Activated CD4-positive, alpha-beta memory T cell treated with anti-CD3 and anti-CD28 coated beads, Interleukin-2, amount 10 ng/mL, durations not matched to agents 7 days and 5 days (primary cell): ENCODE results near the gene SMC6. TPM values are rescaled to one million over a fixed set of nuclear protein-coding genes. Genes with fewer than 3 reads are reported as not detected.

Experiments
- CTCF ChIA-PET: fragments of 350-600 bp; sonication (Branson Sonifier 250); formaldehyde crosslinking; loops from one replicate; lab custom pipeline; 2021; ENCODE audit warnings: antibody characterized with exemption, inconsistent platforms; lab: Charles Lee
- POLR2A ChIA-PET: fragments of 350-600 bp; sonication (Branson Sonifier 250); formaldehyde crosslinking; loops from one replicate; lab custom pipeline; 2021; ENCODE audit warnings: antibody characterized with exemption; lab: Charles Lee
- DNase-seq: peaks from one replicate; pipeline ENCODE4 v3.0.0-alpha.2; 2020
- H3K27ac Mint-ChIP-seq: one replicate; pipeline ENCODE4 v1.8.0; 2021; ENCODE audit warnings: mild to moderate bottlenecking, mixed read lengths
- H3K27me3 Mint-ChIP-seq: one replicate; pipeline ENCODE4 v1.8.0; 2021; ENCODE audit warnings: mixed read lengths
- H3K36me3 Mint-ChIP-seq: one replicate; pipeline ENCODE4 v1.8.0; 2021; ENCODE audit warnings: low read depth, mixed read lengths
- H3K4me1 Mint-ChIP-seq: one replicate; pipeline ENCODE4 v1.8.0; 2021; ENCODE audit warnings: mixed read lengths
- H3K4me3 Mint-ChIP-seq: one replicate; pipeline ENCODE4 v1.8.0; 2021; ENCODE audit warnings: mild to moderate bottlenecking, mixed read lengths
- H3K9me3 Mint-ChIP-seq: one replicate; pipeline ENCODE4 v1.8.0; 2021; ENCODE audit warnings: mixed read lengths
- total RNA-seq, 2 experiments: library from RNA; stranded (reverse); gene quantifications; one replicate each; pipeline ENCODE4 v1.2.3, GENCODE V29; 2021

The SMC6 gene
- total RNA-seq, 2 experiments from 2014 or later, result 36.0 to 36.5 TPM

DNA sequence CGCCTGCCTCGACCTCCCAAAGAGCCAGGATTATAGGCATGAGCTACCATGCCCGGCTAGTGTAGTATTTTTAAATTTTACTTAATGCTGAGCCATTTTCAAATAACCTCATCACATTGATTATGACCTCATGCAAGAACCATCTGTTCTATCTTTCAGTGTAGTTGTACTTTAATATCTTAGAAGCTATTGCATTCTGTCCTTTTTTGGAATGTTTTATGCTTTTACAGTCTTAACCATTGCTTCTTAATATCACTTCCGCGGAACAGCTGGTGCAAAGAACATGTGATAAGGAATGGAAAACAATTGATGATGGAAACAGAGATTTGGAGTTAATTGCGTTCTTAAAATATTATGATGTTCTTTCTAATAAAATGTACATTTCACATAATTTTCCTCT is 3.1 kb upstream of the SMC6 start:
- H3K9me3 Mint-ChIP-seq, result no peaks in the 10 kb centered on the region
- POLR2A ChIA-PET, result no interaction called here
- no peak overlapping the region for H3K27ac Mint-ChIP-seq
- DNase-seq, result no peak
- no peak overlapping the region for H3K4me3 Mint-ChIP-seq
- no peaks in the 10 kb centered on the region for H3K27me3 Mint-ChIP-seq
- H3K36me3 Mint-ChIP-seq, result peaks cover 14% of the 10 kb centered on the region
- peaks cover 48% of the 10 kb centered on the region for H3K4me1 Mint-ChIP-seq
- CTCF ChIA-PET, result interaction anchor here (0.7 to 0.9 kb wide), 2 partner anchors 17 to 85 kb away, joined by 3 read pairs; no protein-coding TSS in a partner anchor

- ChIA-PET CTCF (interaction anchor here (1.1 kb wide), 1 partner anchor 35 kb away, joined by 4 read pairs; no protein-coding TSS in a partner anchor), POLR2A (interaction anchor here (1.0 to 2.6 kb wide), 4 partner anchors 13 to 36 kb away, joined by 4 to 10 read pairs (median 4); no protein-coding TSS in a partner anchor)
- Mint-ChIP-seq H3K27me3 (no peaks in the 10 kb centered on the region), H3K4me1 (peaks cover 57% of the 10 kb centered on the region), H3K4me3 (peak overlapping the region; percentile 81), H3K9me3 (no peaks in the 10 kb centered on the region), H3K36me3 (peaks cover 10% of the 10 kb centered on the region), H3K27ac (peak overlapping the region; percentile 95)
- no peak for DNase-seq
These were observed 1.3 kb upstream of the SMC6 start for GRCh38 chr2:17754773-17755425.

DNA sequence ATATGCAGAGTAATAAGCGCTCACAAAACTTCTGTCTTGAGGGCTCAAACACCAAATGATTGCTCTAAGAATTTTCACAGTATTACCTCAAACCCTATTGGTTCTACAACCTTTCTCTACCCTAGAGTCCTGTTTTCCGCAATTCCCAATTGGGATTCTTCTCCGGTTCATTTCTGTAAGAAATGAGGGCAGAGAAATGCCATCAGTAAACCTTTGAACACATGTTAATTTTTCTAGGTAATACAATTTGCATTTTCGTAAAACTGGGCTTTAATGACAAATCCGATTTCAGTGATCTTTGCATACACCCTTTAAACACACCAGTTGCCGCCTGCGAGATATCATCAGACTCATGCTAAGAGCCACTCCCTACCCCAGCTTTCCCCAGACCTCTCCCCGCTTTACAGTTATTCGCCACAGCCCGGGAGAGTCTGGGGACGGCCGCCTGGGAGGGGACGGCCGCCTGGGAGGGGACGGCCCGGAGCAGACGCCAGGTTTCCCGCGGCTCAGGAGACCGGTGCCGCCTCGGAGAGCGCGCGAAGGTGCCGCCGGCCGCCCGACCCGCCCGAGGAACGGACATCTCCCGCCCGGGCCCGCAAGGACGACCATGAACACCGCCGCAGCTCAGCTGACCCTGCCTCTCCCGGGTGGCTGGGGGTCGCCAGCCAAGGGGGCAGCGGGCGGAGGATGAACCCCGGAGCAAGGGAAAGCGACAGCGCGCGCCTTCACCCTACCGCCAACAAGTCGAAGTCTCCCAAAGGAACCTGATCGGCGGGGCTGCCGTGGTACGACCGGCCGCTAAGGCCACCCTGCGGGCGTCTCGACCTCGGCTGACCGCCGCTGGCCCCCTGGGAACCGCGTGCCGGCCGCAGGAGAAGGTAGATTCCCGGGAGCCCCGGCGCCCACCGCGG is 463 bp downstream of the SMC6 start:
- ChIA-PET POLR2A (interaction anchor here (0.7 to 2.6 kb wide), 9 partner anchors 10 to 807 kb away, joined by 3 to 10 read pairs (median 4); partner anchors contain the start of gene RDH14), CTCF (interaction anchor here (1.0 kb wide), 2 partner anchors 13 to 82 kb away, joined by 3 to 4 read pairs; no protein-coding TSS in a partner anchor)
- Mint-ChIP-seq H3K27me3 (no peaks in the 10 kb centered on the region), H3K9me3 (no peaks in the 10 kb centered on the region), H3K27ac (peak overlapping the region; percentile 95), H3K36me3 (peaks cover 8% of the 10 kb centered on the region), H3K4me1 (peaks cover 53% of the 10 kb centered on the region), H3K4me3 (peak overlapping the region; percentile 81)
- DNase-seq, result no peak

- no peaks in the 10 kb centered on the region for H3K27me3 Mint-ChIP-seq
- POLR2A ChIA-PET, result interaction anchor here (1.9 kb wide), 1 partner anchor 1595 kb away, joined by 4 read pairs; no protein-coding TSS in a partner anchor
These were observed 1.4 kb downstream of the SMC6 start for GRCh38 chr2:17752246-17752645.

GRCh38 chr2:17749753-17750438 is 3.7 kb downstream of the SMC6 start:
- peak overlapping the region; percentile 38 for H3K4me3 Mint-ChIP-seq
- peaks cover 38% of the 10 kb centered on the region for H3K4me1 Mint-ChIP-seq
- peak overlapping the region; percentile 79 for H3K27ac Mint-ChIP-seq
- DNase-seq, result no peak
- ChIA-PET CTCF (interaction anchor here (1.3 to 1.4 kb wide), 2 partner anchors 30 to 80 kb away, joined by 3 to 6 read pairs; no protein-coding TSS in a partner anchor), POLR2A (no interaction called here)
- H3K9me3 Mint-ChIP-seq, result no peaks in the 10 kb centered on the region
- H3K36me3 Mint-ChIP-seq, result peaks cover 20% of the 10 kb centered on the region
- no peaks in the 10 kb centered on the region for H3K27me3 Mint-ChIP-seq

More at GRCh38 chr2:17752246-17752645, 1.4 kb downstream of the SMC6 start:
- CTCF ChIA-PET, result no interaction called here
- Mint-ChIP-seq H3K4me3 (peak overlapping the region; percentile 81), H3K4me1 (peaks cover 51% of the 10 kb centered on the region), H3K9me3 (no peaks in the 10 kb centered on the region), H3K36me3 (peaks cover 10% of the 10 kb centered on the region), H3K27ac (peak overlapping the region; percentile 71)
- no peak for DNase-seq

GRCh38 chr2:17748745-17749144 is 4.9 kb downstream of the SMC6 start:
- DNase-seq, result no peak
- Mint-ChIP-seq H3K36me3 (peaks cover 26% of the 10 kb centered on the region), H3K4me3 (no peak overlapping the region), H3K27ac (no peak overlapping the region), H3K9me3 (no peaks in the 10 kb centered on the region), H3K27me3 (no peaks in the 10 kb centered on the region), H3K4me1 (peaks cover 36% of the 10 kb centered on the region)
- ChIA-PET CTCF (interaction anchor here (1.0 to 1.8 kb wide), 2 partner anchors 29 to 78 kb away, joined by 4 read pairs; no protein-coding TSS in a partner anchor), POLR2A (interaction anchor here (1.3 kb wide), 1 partner anchor 10 kb away, joined by 3 read pairs; no protein-coding TSS in a partner anchor)

GRCh38 chr2:17747684-17748452 is 5.7 kb downstream of the SMC6 start:
- DNase-seq, result no peak
- ChIA-PET CTCF (interaction anchor here (1.0 to 1.8 kb wide), 3 partner anchors 28 to 77 kb away, joined by 4 read pairs; no protein-coding TSS in a partner anchor), POLR2A (interaction anchor here (1.3 kb wide), 1 partner anchor 9 kb away, joined by 3 read pairs; no protein-coding TSS in a partner anchor)
- no peaks in the 10 kb centered on the region for H3K9me3 Mint-ChIP-seq
- H3K27me3 Mint-ChIP-seq, result no peaks in the 10 kb centered on the region
- peaks cover 30% of the 10 kb centered on the region for H3K36me3 Mint-ChIP-seq
- H3K4me1 Mint-ChIP-seq, result peaks cover 34% of the 10 kb centered on the region
- no peak overlapping the region for H3K27ac Mint-ChIP-seq
- H3K4me3 Mint-ChIP-seq, result no peak overlapping the region

- POLR2A ChIA-PET, result no interaction called here
- no peaks in the 10 kb centered on the region for H3K4me1 Mint-ChIP-seq
- no peaks in the 10 kb centered on the region for H3K9me3 Mint-ChIP-seq
- CTCF ChIA-PET, result interaction anchor here (1.3 kb wide), 1 partner anchor 14 kb away, joined by 3 read pairs; the partner anchor contains the start of genes GEN1 and SMC6
- DNase-seq, result no peak
- H3K4me3 Mint-ChIP-seq, result no peak overlapping the region
- H3K27me3 Mint-ChIP-seq, result no peaks in the 10 kb centered on the region
- H3K36me3 Mint-ChIP-seq, result peaks cover 56% of the 10 kb centered on the region
- no peak overlapping the region for H3K27ac Mint-ChIP-seq
These were observed 13.4 kb downstream of the SMC6 start for GRCh38 chr2:17740203-17740602.

DNA sequence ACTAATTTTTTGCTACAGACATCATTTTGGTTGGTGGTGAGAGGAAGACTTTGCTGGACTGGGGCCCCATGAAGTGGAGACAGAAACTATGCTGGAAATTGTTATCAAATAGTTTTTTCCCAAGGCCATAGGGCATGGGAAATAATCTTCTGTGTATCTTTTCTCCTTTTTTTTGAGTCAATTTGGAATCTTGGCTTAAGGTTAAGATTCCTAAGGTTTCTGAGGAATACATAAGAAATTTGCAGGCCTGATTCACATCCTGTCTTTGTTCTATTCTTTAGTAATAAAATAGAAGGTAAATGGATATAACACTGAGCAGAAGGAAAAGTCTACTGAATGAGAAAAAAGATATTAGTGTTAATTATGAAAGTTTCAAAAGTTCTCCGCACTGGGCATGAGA is 16.6 kb downstream of the SMC6 start:
- H3K27ac Mint-ChIP-seq, result no peak overlapping the region
- ChIA-PET CTCF (interaction anchor here (1.1 kb wide), 1 partner anchor 18 kb away, joined by 4 read pairs; no protein-coding TSS in a partner anchor), POLR2A (interaction anchor here (1.2 kb wide), 1 partner anchor 17 kb away, joined by 3 read pairs; the partner anchor contains the start of gene GEN1)
- H3K4me3 Mint-ChIP-seq, result no peak overlapping the region
- H3K4me1 Mint-ChIP-seq, result no peaks in the 10 kb centered on the region
- peaks cover 47% of the 10 kb centered on the region for H3K36me3 Mint-ChIP-seq
- no peaks in the 10 kb centered on the region for H3K27me3 Mint-ChIP-seq
- DNase-seq, result no peak
- no peaks in the 10 kb centered on the region for H3K9me3 Mint-ChIP-seq

- no peaks in the 10 kb centered on the region for H3K27me3 Mint-ChIP-seq
- no peak overlapping the region for H3K4me3 Mint-ChIP-seq
- CTCF ChIA-PET, result interaction anchor here (1.1 kb wide), 1 partner anchor 16 kb away, joined by 4 read pairs; no protein-coding TSS in a partner anchor
- no peak for DNase-seq
- POLR2A ChIA-PET, result no interaction called here
- no peak overlapping the region for H3K27ac Mint-ChIP-seq
- peaks cover 53% of the 10 kb centered on the region for H3K36me3 Mint-ChIP-seq
- H3K4me1 Mint-ChIP-seq, result no peaks in the 10 kb centered on the region
- H3K9me3 Mint-ChIP-seq, result no peaks in the 10 kb centered on the region
These were observed 17.7 kb downstream of the SMC6 start for GRCh38 chr2:17735864-17736263.

DNA sequence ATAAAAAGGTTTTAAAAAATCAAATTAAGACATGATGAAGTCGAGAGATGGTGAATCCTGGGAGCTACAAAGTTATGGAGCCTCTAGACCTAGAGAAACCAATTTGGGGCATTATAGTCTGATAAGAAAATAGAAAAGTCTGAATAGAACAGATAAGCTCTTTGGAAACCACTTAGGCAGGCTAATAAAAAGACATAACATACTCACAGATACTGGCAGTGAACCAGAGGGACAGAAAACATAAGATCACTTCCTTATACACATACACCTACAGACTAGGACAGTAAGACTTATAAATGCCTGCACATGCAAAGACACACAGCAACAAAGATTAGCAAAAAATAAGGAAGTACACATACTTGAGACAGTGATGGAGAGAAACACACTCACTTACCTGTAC is 20.0 kb downstream of the SMC6 start:
- no peak overlapping the region for H3K4me3 Mint-ChIP-seq
- CTCF ChIA-PET, result interaction anchor here (1.1 to 1.2 kb wide), 2 partner anchors 14 to 18 kb away, joined by 4 to 5 read pairs; no protein-coding TSS in a partner anchor
- H3K4me1 Mint-ChIP-seq, result no peaks in the 10 kb centered on the region
- DNase-seq, result no peak
- POLR2A ChIA-PET, result interaction anchor here (1.5 kb wide), 1 partner anchor 20 kb away, joined by 4 read pairs; the partner anchor contains the start of genes GEN1 and SMC6
- H3K27ac Mint-ChIP-seq, result no peak overlapping the region
- H3K9me3 Mint-ChIP-seq, result no peaks in the 10 kb centered on the region
- peaks cover 48% of the 10 kb centered on the region for H3K36me3 Mint-ChIP-seq
- H3K27me3 Mint-ChIP-seq, result no peaks in the 10 kb centered on the region
